GM21529 (cell line): Measurements from ENCODE around the gene SMARCC2.
A peak's percentile ranks its signal among the peaks of the same experiment; 100 is the strongest.

Experiments used
- ATAC-seq: cut with Tn5 transposase; IDR thresholded peaks from one replicate; pipeline ENCODE4 v1.9.1; 2021; ENCODE audit not compliant: unreplicated experiment

The SMARCC2 gene

GRCh38 chr12:56189099-56189917 is at the start of gene SMARCC2:
Gene SMARCC2, minus strand, starts transcription at chr12:56189483. Its CDS starts 22 bp downstream, at chr12:56189461.
- ATAC-seq: peak; percentile 76

- ATAC-seq: no peak
Measured at GRCh38 chr12:56237552-56237951, 48.3 kb upstream of the SMARCC2 start.

GRCh38 chr12:56236985-56237384 is 47.7 kb upstream of the SMARCC2 start:
- ATAC-seq: no peak

GRCh38 chr12:56236091-56236490 is 46.8 kb upstream of the SMARCC2 start:
- no peak for ATAC-seq

- ATAC-seq: no peak
Measured at GRCh38 chr12:56234746-56235436, 45.6 kb upstream of the SMARCC2 start.

- no peak for ATAC-seq
Measured at GRCh38 chr12:56231184-56231582, 41.9 kb upstream of the SMARCC2 start.

GRCh38 chr12:56230432-56231183 is 41.3 kb upstream of the SMARCC2 start:
- ATAC-seq: no peak

GRCh38 chr12:56229916-56230431 is 40.7 kb upstream of the SMARCC2 start, which contains the start of gene SLC39A5:
Gene SLC39A5, plus strand, starts transcription at chr12:56230051. Its CDS starts 1,224 bp downstream, at chr12:56231275.
- ATAC-seq: no peak

GRCh38 chr12:56229082-56229481 is 39.8 kb upstream of the SMARCC2 start:
- ATAC-seq: no peak

GRCh38 chr12:56224954-56225353 is 35.7 kb upstream of the SMARCC2 start:
- no peak for ATAC-seq

GRCh38 chr12:56224102-56224701 is 34.9 kb upstream of the SMARCC2 start, which contains the start of gene NABP2:
Gene NABP2, plus strand, starts transcription at chr12:56224342. Its CDS starts 515 bp downstream, at chr12:56224857.
- peak; percentile 73 for ATAC-seq

GRCh38 chr12:56223571-56224101 is 34.4 kb upstream of the SMARCC2 start:
- no peak for ATAC-seq

GRCh38 chr12:56222531-56222895 is 33.2 kb upstream of the SMARCC2 start:
- no peak for ATAC-seq

GRCh38 chr12:56221757-56222530 is 32.7 kb upstream of the SMARCC2 start, which contains the start of gene RNF41:
Gene RNF41, minus strand, starts transcription at chr12:56221922. Its CDS starts 7,875 bp downstream, at chr12:56214047.
- ATAC-seq: peak; percentile 82

GRCh38 chr12:56221232-56221756 is 32.0 kb upstream of the SMARCC2 start:
- ATAC-seq: peak; percentile 25

GRCh38 chr12:56220611-56221231 is 31.4 kb upstream of the SMARCC2 start:
- no peak for ATAC-seq

- ATAC-seq: no peak
Measured at GRCh38 chr12:56219840-56220239, 30.6 kb upstream of the SMARCC2 start.

- no peak for ATAC-seq
Measured at GRCh38 chr12:56216461-56216860, 27.2 kb upstream of the SMARCC2 start.

GRCh38 chr12:56213878-56214277 is 24.6 kb upstream of the SMARCC2 start:
- ATAC-seq: no peak
